NCI-H128 (cell line): Measurements from ENCODE around the gene GDF3.
"Not testable (repeated sequence)": the region's sequence is repeated elsewhere in the genome, so short reads cannot be mapped to it uniquely, and the experiment has no call there.

Experiments
- DNase-seq: peaks from one replicate; lab custom pipeline; 2025; ENCODE audit not compliant: unreplicated experiment; lab: John Stamatoyannopoulos, UW

GDF3 gene

GRCh38 chr12:7695566-7696197 is at the start of gene GDF3:
Gene GDF3, minus strand, starts transcription at chr12:7695775. Its CDS starts 47 bp downstream, at chr12:7695728.
- DNase-seq, result no peak

DNA sequence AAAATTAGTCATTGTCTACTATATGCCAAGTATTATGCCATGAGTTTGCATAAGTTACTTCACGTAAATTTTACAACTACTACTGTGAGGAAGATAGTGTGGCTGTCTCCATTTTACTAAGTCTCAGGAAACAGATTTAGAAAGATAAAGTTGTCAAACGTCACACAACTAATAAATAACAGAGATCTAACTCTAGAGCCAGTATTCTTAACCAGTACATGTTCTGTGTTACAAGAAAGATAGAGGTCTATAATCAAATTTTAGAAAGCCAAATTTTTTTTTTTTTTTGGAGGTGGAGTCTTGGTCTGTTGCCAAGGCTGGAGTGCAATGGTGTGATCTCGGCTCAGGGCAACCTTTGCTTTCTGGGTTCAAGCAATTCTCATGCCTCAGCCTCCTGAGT is 37.4 kb upstream of the GDF3 start:
- no peak for DNase-seq

- no peak for DNase-seq
Measured at GRCh38 chr12:7731486-7731885, 35.9 kb upstream of the GDF3 start.

- DNase-seq, result not testable (repeated sequence)
Measured at GRCh38 chr12:7730984-7731383, 35.4 kb upstream of the GDF3 start.

DNA sequence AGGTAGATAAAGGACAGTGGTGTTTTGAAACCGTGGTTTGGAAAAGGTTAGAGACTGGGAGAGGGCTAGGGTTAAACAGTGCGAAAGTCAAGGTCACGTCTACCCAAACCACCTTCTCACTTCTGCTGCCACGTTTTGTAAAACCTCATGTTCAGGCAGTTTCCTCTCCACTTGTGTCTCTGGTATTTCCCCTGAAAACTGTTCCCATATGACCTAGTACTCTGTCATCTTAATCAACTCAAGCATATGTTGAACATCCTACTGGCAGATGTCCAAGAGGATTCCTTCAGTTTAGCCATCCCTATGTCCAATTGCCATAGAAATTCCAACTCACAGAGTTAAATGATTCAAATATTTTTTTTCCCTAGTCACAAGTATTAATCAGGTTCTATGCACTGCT is 34.2 kb upstream of the GDF3 start:
- no peak for DNase-seq

GRCh38 chr12:7723926-7724325 is 28.4 kb upstream of the GDF3 start:
- DNase-seq, result no peak

- no peak for DNase-seq
Measured at GRCh38 chr12:7719946-7720730, 24.6 kb upstream of the GDF3 start.

GRCh38 chr12:7716381-7716780 is 20.8 kb upstream of the GDF3 start:
- no peak for DNase-seq

- no peak for DNase-seq
Measured at GRCh38 chr12:7712841-7713442, 17.4 kb upstream of the GDF3 start.

- no peak for DNase-seq
Measured at GRCh38 chr12:7711133-7711532, 15.6 kb upstream of the GDF3 start, which contains the start of gene DPPA3. Gene DPPA3, plus strand, starts transcription at chr12:7711433. Its CDS starts 138 bp downstream, at chr12:7711571.

DNA sequence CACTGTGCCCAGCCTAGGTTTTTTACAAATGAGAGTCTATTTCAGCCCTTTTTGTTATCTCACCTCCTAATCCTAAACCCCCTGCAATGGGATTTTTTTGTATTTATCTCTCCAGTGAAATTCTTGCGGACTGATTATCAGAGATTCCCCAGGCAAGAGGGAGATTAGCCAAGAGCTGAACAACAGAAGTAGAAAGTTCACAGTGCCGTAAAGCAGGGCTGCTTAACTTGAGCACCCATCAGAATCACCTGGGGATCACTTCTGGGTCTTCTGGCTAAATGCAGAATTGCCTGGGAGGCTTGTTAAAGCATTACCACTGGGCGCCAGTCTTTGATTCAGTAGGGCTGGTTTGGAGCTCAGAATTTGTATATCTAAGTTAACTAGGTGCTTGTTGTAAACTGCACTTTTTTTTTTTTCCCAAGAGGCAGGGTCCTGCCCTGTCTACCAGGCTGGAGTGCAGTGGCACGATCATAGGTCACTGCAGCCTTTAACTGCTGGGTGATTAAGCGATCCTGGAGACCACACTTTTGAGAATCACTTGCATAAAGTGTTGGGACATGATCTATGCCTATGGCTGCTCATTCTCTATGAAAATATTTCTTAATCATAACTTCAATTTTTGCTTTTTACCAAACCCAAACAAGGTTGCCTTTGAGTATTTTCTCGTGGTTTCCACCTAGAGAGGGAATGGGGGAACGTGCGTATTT is 14.5 kb upstream of the GDF3 start:
- no peak for DNase-seq

DNA sequence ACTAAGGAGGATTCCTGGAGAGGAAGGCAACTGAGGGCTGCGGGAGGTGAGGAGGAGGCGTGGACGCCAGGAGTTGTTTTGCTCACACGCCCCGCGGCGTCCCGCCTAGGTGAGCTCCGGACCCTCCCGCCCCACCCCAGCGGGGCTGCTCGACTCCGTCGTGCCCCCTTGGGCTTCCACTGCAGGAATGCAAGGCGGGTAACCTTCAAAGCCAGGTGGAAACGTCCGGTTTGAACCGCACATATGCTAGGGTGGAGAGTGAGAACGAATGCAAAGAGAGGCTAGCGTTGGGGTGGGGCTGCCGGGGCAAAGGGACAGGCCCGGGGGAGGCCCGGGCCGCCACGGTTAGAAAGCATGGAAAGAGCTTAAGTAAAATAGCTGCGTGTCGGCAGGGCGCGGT is 10.3 kb upstream of the GDF3 start:
- DNase-seq, result no peak

- no peak for DNase-seq
Measured at GRCh38 chr12:7695237-7695560, 376 bp downstream of the GDF3 start.

DNA sequence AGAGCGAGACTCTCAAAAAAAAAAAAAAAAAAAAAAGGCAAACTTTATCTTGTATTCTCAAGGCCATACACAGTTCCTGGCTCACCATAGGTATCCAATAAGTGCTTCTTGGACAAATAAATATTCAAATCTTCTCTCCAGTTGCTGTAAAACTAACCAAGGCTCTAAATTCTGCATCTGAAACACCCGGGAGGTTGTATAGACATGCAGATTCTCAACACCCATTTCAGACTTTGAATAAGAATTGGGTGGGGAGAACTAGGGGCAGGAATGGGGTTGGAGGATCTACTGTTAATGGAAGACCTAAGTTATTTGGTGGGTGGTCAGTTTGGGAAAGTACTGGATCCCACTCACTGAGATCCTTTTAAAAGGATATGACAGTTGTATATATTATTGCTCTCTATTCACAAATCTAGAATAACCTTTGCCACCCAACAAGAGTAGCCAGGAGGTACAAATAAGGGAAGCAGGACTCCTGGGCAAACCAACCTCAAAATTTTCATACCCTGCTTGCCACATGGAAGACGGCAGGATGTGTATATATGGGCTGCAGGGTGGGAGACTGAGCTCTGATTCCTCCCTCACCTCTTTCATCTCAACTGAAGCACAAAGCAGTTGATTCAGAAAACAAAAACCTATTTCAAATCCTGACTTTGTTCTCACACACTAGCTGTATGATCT is 879 bp downstream of the GDF3 start:
- DNase-seq, result no peak

GRCh38 chr12:7693793-7694192 is 1.8 kb downstream of the GDF3 start:
- DNase-seq, result no peak

DNA sequence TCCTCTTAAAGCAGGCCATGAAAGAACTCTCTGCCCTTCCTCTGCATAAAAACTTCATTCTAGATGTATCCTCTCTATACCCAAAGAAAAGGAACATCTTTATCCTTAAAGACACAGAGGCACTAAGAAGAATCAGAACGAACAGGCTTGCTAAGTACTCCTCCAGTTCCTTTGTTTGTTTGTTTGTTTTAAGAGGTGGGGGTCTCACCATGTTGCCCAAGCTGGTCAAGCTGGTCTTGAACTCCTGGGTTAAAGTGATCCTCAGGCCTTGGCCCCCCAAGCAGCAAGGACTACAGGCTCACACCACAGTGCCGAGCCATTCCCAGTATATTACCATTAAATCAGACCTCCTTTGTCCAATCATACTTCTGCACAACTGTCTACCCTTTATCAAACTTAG is 14.0 kb downstream of the GDF3 start:
- DNase-seq, result no peak

DNA sequence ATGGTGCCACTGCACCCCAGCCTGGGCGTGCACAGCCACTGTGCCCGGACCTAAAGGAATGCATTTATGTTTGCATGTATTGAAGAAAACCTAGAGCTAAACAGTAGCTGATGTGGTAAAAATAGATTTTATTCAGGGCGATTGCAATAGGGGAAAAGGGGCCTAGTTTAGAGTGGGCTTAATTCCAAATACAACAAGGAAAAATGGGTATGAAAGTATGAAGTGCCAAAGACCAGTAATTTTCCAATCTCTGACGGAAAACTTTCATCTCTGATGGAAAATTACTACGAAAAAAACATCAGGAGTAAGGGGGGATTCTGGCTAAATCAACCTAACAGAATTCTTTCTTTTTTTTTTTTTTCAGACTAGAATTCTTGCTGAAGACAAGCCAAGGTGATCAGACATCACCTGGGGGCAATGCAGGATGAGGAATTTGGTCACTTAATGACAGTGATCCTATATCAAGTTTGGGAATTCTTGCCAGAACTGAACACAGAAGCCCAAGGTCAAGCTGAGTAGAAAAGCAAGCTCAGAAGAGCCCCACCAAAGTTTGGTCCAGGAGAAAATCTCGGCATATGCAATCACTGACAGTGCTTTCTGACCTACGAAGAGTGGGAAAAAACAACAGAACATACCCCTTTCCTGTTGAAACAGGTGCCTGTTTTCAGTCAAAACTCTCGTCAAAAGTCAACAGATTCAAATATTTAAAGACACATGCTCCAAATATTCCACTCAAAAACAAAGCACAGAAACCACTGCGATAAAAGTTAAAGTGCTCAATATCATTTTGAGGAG is 16.1 kb downstream of the GDF3 start:
- no peak for DNase-seq

DNA sequence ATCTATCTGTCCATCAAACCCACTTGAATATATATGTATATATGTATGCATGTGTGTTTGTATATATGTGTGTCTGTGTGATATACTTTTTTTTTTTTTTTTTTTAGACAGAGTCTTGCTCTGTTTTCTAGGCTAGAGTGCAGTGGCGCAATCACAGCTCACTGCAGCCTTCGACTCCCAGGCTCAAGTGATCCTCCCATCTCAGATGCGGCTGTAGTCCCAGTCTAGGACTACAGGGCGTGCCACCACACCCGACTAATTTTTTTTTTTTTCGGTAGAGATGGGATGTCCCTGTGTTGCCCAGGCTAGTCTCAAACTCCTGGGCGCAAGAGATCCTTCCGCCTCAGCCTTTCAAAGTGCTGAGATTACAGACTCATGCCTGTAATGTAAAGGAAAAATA is 16.8 kb downstream of the GDF3 start:
- no peak for DNase-seq

GRCh38 chr12:7677432-7677888 is 18.1 kb downstream of the GDF3 start:
- not testable (repeated sequence) for DNase-seq

DNA sequence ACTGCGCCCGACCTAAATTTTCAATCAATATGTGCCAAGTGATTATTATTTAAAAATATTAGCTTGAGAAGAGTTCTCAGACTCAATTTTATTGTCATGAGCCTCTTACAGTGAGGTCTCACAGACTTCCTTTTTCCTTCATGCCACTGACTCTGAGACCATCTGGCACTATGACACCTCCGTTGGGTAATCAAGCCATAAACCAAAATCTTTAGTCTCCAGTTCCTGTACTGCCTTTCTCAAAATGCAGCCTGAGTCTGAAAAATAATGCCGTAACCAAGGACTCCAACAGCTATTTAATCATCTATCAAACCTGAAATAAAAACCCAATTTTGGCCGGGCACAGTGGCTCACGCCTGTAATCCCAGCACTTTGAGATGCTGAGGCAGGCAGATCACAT is 20.1 kb downstream of the GDF3 start:
- DNase-seq, result not testable (repeated sequence)
